Activated CD4-positive, alpha-beta memory T cell treated with anti-CD3 and anti-CD28 coated beads for 36 hours (primary cell): ENCODE data around the gene ZNF219. TPM values are rescaled to one million over a fixed set of nuclear protein-coding genes. Genes with fewer than 3 reads are reported as not detected.

ENCODE experiments used
- CTCF ChIA-PET: fragments of 350-600 bp; sonication (Branson Sonifier 250); formaldehyde crosslinking; loops from one replicate; lab custom pipeline; 2021; ENCODE audit warnings: antibody characterized with exemption, inconsistent platforms; lab: Charles Lee
- POLR2A ChIA-PET: fragments of 350-600 bp; sonication (Branson Sonifier 250); formaldehyde crosslinking; loops from one replicate; lab custom pipeline; 2021; ENCODE audit warnings: antibody characterized with exemption; lab: Charles Lee
- DNase-seq: peaks from one replicate; pipeline ENCODE4 v3.0.0-alpha.2; 2020
- H3K27ac Mint-ChIP-seq: one replicate; pipeline ENCODE4 v1.8.0; 2021; ENCODE audit warnings: mixed read lengths
- H3K27me3 Mint-ChIP-seq: one replicate; pipeline ENCODE4 v1.8.0; 2021; ENCODE audit warnings: mixed read lengths
- H3K36me3 Mint-ChIP-seq: one replicate; pipeline ENCODE4 v1.8.0; 2021; ENCODE audit warnings: mixed read lengths
- H3K4me1 Mint-ChIP-seq: one replicate; pipeline ENCODE4 v1.8.0; 2021; ENCODE audit warnings: low read depth, mixed read lengths
- H3K4me3 Mint-ChIP-seq: one replicate; pipeline ENCODE4 v1.8.0; 2021; ENCODE audit warnings: mild to moderate bottlenecking, mixed read lengths
- H3K9me3 Mint-ChIP-seq: one replicate; pipeline ENCODE4 v1.8.0; 2021; ENCODE audit warnings: mixed read lengths
- intact Hi-C: fragments of 100-400 bp; cut with micrococcal nuclease; formaldehyde crosslinking; loops from one replicate; pipeline ENCODE4 v1.15.1; 2023
- total RNA-seq, 2 experiments: library from RNA; stranded (reverse); gene quantifications; one replicate each; pipeline ENCODE4 v1.2.3, GENCODE V29; 2021

The ZNF219 gene
- total RNA-seq, 2 experiments from 2014 or later, result 9.9 to 10.7 TPM

GRCh38 chr14:21102521-21103410 is 4.3 kb upstream of the ZNF219 start:
- H3K27me3 Mint-ChIP-seq, result no peaks in the 10 kb centered on the region
- H3K27ac Mint-ChIP-seq, result peak overlapping the region; percentile 76
- H3K4me3 Mint-ChIP-seq, result peak overlapping the region; percentile 85
- ChIA-PET POLR2A (interaction anchor here (1.1 to 2.6 kb wide), 6 partner anchors 10 to 420 kb away, joined by 3 to 13 read pairs (median 4); no protein-coding TSS in a partner anchor), CTCF (interaction anchor here (0.6 to 12.5 kb wide), 10 partner anchors 9 to 132 kb away, joined by 3 to 334 read pairs (median 37); partner anchors contain the start of gene ARHGEF40)
- no peak for DNase-seq
- H3K9me3 Mint-ChIP-seq, result no peaks in the 10 kb centered on the region
- H3K4me1 Mint-ChIP-seq, result peaks cover 45% of the 10 kb centered on the region
- no peaks in the 10 kb centered on the region for H3K36me3 Mint-ChIP-seq
- intact Hi-C loops, result loop anchor here (5.0 to 10.0 kb wide), 4 partner anchors 165 to 648 kb away; partner anchors contain the start of genes APEX1, HNRNPC, OSGEP and RNASE4

- intact Hi-C loops, result loop anchor here (5.0 to 10.0 kb wide), 4 partner anchors 165 to 647 kb away; partner anchors contain the start of genes APEX1, HNRNPC, OSGEP and RNASE4
- Mint-ChIP-seq H3K4me3 (peak overlapping the region; percentile 57), H3K27ac (no peak overlapping the region), H3K9me3 (no peaks in the 10 kb centered on the region), H3K4me1 (peaks cover 48% of the 10 kb centered on the region), H3K27me3 (no peaks in the 10 kb centered on the region), H3K36me3 (no peaks in the 10 kb centered on the region)
- DNase-seq, result no peak
- POLR2A ChIA-PET, result interaction anchor here (0.6 to 2.0 kb wide), 2 partner anchors 9 to 127 kb away, joined by 5 read pairs; no protein-coding TSS in a partner anchor
- CTCF ChIA-PET, result interaction anchor here (0.6 to 12.5 kb wide), 8 partner anchors 8 to 172 kb away, joined by 3 to 334 read pairs (median 48); no protein-coding TSS in a partner anchor
Observed at GRCh38 chr14:21101802-21102413, 3.5 kb upstream of the ZNF219 start.

- intact Hi-C loops, result loop anchor here (5.0 to 10.0 kb wide), 4 partner anchors 166 to 646 kb away; partner anchors contain the start of genes APEX1, HNRNPC, OSGEP and RNASE4
- Mint-ChIP-seq H3K4me1 (peaks cover 42% of the 10 kb centered on the region), H3K36me3 (no peaks in the 10 kb centered on the region), H3K27ac (no peak within 1 kb of the TSS), H3K4me3 (no peak within 1 kb of the TSS), H3K9me3 (no peaks in the 10 kb centered on the region), H3K27me3 (no peaks in the 10 kb centered on the region)
- no peak for DNase-seq
- POLR2A ChIA-PET, result no interaction called here
- CTCF ChIA-PET, result interaction anchor here (1.4 to 12.5 kb wide), 5 partner anchors 7 to 130 kb away, joined by 4 to 334 read pairs (median 134); no protein-coding TSS in a partner anchor
Observed at GRCh38 chr14:21100931-21101330, 2.5 kb upstream of the ZNF219 start, which contains the start of gene TMEM253. TSS of gene TMEM253 (plus strand) at chr14:21101066. CDS start at chr14:21101344, 278 bp downstream.

- H3K27me3 Mint-ChIP-seq, result no peaks in the 10 kb centered on the region
- intact Hi-C loops, result no loop called here
- H3K4me3 Mint-ChIP-seq, result peak overlapping the region; percentile 79
- H3K9me3 Mint-ChIP-seq, result no peaks in the 10 kb centered on the region
- H3K27ac Mint-ChIP-seq, result no peak overlapping the region
- ChIA-PET POLR2A (no interaction called here), CTCF (interaction anchor here (0.9 to 12.5 kb wide), 3 partner anchors 13 to 83 kb away, joined by 4 to 334 read pairs (median 134); no protein-coding TSS in a partner anchor)
- H3K4me1 Mint-ChIP-seq, result peaks cover 40% of the 10 kb centered on the region
- H3K36me3 Mint-ChIP-seq, result no peaks in the 10 kb centered on the region
- no peak for DNase-seq
Observed at GRCh38 chr14:21099596-21099985, 1.1 kb upstream of the ZNF219 start.

- CTCF ChIA-PET, result interaction anchor here (1.4 to 12.5 kb wide), 5 partner anchors 12 to 83 kb away, joined by 5 to 334 read pairs (median 9); no protein-coding TSS in a partner anchor
- Mint-ChIP-seq H3K4me3 (peak overlapping the region; percentile 79), H3K4me1 (peaks cover 38% of the 10 kb centered on the region), H3K36me3 (no peaks in the 10 kb centered on the region), H3K27ac (peak overlapping the region; percentile 40), H3K27me3 (no peaks in the 10 kb centered on the region), H3K9me3 (no peaks in the 10 kb centered on the region)
- DNase-seq, result no peak
- intact Hi-C loops, result no loop called here
- POLR2A ChIA-PET, result no interaction called here
Observed at GRCh38 chr14:21098892-21099595, 589 bp upstream of the ZNF219 start.

GRCh38 chr14:21097636-21098075 is 799 bp downstream of the ZNF219 start:
- no peaks in the 10 kb centered on the region for H3K9me3 Mint-ChIP-seq
- H3K4me1 Mint-ChIP-seq, result peaks cover 34% of the 10 kb centered on the region
- H3K36me3 Mint-ChIP-seq, result no peaks in the 10 kb centered on the region
- no peak overlapping the region for H3K27ac Mint-ChIP-seq
- CTCF ChIA-PET, result interaction anchor here (0.9 to 7.8 kb wide), 5 partner anchors 9 to 82 kb away, joined by 5 to 278 read pairs (median 6); no protein-coding TSS in a partner anchor
- peak overlapping the region; percentile 71 for H3K4me3 Mint-ChIP-seq
- peak; percentile 30 for DNase-seq
- POLR2A ChIA-PET, result interaction anchor here (1.5 kb wide), 1 partner anchor 27 kb away, joined by 4 read pairs; the partner anchor contains the start of gene ARHGEF40
- intact Hi-C loops, result no loop called here
- H3K27me3 Mint-ChIP-seq, result no peaks in the 10 kb centered on the region

GRCh38 chr14:21096978-21097635 is 1.3 kb downstream of the ZNF219 start:
- Mint-ChIP-seq H3K9me3 (no peaks in the 10 kb centered on the region), H3K36me3 (peaks cover 1% of the 10 kb centered on the region), H3K4me3 (peak overlapping the region; percentile 71), H3K27ac (peak overlapping the region; percentile 7), H3K4me1 (peaks cover 31% of the 10 kb centered on the region), H3K27me3 (no peaks in the 10 kb centered on the region)
- POLR2A ChIA-PET, result interaction anchor here (1.5 kb wide), 1 partner anchor 27 kb away, joined by 4 read pairs; the partner anchor contains the start of gene ARHGEF40
- CTCF ChIA-PET, result interaction anchor here (0.9 to 7.8 kb wide), 5 partner anchors 8 to 81 kb away, joined by 5 to 278 read pairs (median 8); partner anchors contain the start of gene ARHGEF40
- intact Hi-C loops, result no loop called here
- DNase-seq, result no peak

GRCh38 chr14:21096438-21096837 is 2.0 kb downstream of the ZNF219 start:
- intact Hi-C loops, result no loop called here
- CTCF ChIA-PET, result interaction anchor here (1.0 to 7.8 kb wide), 6 partner anchors 7 to 91 kb away, joined by 3 to 278 read pairs (median 43); partner anchors contain the start of genes ARHGEF40 and TMEM253
- no peak for DNase-seq
- H3K27me3 Mint-ChIP-seq, result no peaks in the 10 kb centered on the region
- H3K4me3 Mint-ChIP-seq, result no peak overlapping the region
- no peaks in the 10 kb centered on the region for H3K9me3 Mint-ChIP-seq
- peaks cover 26% of the 10 kb centered on the region for H3K4me1 Mint-ChIP-seq
- H3K36me3 Mint-ChIP-seq, result peaks cover 1% of the 10 kb centered on the region
- H3K27ac Mint-ChIP-seq, result no peak overlapping the region
- POLR2A ChIA-PET, result interaction anchor here (1.5 kb wide), 1 partner anchor 26 kb away, joined by 4 read pairs; the partner anchor contains the start of gene ARHGEF40

GRCh38 chr14:21095430-21096205 is 2.8 kb downstream of the ZNF219 start:
- POLR2A ChIA-PET, result interaction anchor here (0.6 kb wide), 1 partner anchor 12 kb away, joined by 3 read pairs; no protein-coding TSS in a partner anchor
- H3K9me3 Mint-ChIP-seq, result no peaks in the 10 kb centered on the region
- intact Hi-C loops, result no loop called here

More at GRCh38 chr14:21095430-21096205, 2.8 kb downstream of the ZNF219 start:
- CTCF ChIA-PET, result interaction anchor here (0.7 to 7.8 kb wide), 9 partner anchors 8 to 91 kb away, joined by 3 to 278 read pairs (median 6); partner anchors contain the start of genes ARHGEF40 and TMEM253
- no peak for DNase-seq
- Mint-ChIP-seq H3K27me3 (no peaks in the 10 kb centered on the region), H3K36me3 (peaks cover 1% of the 10 kb centered on the region), H3K4me1 (peaks cover 23% of the 10 kb centered on the region), H3K4me3 (no peak overlapping the region), H3K27ac (no peak overlapping the region)
